Effector CD8-positive, alpha-beta T cell (primary cell): ENCODE data around the gene DYNLRB1.
"Not testable (repeated sequence)": the region's sequence is repeated elsewhere in the genome, so short reads cannot be mapped to it uniquely, and the experiment has no call there.

Source experiments
- DNase-seq: peaks from one replicate; lab custom pipeline; 2025; lab: John Stamatoyannopoulos, UW

The DYNLRB1 gene

DNA sequence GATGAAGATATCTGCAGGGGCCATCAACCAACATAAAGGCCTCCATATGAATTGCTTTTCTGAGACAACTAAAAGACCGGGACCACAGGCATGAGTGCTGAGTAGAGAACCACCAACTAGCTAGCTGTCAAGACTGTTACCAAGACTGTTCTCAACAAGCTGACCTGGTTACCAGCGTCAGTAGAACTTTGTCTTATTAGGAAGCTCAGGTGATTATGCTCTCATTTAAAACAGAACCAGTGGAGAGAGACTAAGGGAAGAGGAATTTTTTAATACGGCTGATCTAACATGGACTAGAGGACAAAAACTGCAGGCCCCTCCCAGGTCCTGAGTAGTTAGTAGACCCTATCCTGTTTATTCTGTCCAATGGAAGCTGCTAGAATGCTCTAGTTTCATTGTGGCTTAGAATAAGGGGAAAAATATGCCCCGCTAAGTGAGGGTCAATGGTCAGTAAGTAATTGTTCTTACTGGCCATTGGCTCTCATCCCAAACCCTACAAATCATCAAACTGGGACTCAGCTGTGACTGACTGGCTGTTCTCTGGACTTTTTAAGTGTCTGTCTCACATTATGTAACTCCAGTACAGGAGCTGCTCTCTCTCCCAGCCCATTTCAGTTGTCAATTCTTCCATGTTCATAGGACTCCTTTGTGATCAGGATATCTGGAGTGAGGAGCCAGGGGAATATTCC is 3.8 kb upstream of the DYNLRB1 start:
- no peak for DNase-seq

DNA sequence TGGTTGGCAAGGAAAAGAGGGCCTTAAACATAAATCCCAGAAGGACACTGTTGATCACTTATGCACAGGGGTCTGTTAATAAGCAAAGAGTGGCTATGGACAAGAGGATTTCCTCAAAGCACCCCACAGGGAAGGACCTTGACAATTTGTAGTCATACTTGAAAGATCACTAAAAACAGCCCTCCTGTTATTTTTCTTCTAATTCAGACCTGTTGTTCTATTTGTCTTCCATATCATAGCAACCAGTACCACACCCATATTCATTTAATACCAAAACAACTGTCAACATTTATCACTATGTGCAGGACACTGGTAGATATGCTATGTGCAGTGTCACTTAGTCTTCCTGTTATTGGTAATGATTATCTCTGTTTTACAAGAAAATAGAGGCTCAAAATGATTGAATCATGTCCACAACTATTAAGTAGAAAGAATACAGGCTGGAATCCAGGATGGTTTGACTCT is 3.2 kb upstream of the DYNLRB1 start:
- no peak for DNase-seq

DNA sequence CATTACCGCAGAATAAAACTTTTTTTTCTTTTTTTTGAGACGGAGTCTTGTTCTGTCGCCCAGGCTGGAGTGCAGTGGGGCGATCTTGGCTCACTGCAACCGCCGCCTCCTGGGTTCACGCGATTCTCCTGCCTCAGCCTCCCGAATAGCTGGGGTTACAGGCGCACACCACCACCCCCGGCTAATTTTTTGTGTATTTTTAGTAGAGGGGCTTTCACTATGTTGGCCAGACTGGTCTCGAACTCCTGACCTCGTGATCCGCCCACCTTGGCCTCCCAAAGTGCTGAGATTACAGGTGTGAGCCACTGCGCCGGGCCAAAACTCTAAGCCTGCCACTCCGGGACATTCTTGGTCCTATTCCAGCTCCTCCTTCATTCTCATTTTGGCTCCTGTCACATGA is 2.2 kb upstream of the DYNLRB1 start:
- not testable (repeated sequence) for DNase-seq

DNA sequence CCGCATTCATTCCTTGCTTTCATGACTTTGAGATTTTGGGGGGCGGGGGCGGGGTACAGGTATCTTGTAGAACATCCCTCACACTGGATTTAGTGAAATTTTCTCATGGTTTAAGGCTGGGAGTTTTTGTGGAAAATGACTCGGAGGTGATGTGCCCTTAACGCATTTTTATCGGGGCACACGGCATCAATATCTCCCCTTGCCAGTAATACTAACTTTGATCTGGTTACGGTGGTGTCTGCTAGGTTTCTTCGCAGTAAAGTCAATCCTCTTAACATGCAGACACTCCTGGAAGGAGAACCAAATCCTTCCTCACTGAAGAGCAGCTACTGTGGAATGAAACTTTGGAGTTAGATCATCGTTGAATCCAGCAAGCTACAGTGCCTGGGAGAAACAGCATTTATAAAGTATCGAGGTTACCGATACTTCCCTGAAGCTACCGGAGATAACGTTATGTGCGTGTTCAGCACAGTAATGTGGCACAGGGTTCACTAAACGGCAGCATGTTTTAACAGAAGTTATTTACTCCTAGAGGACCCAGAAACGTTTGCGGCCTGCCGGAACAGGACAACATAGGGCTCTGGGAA is 1.2 kb upstream of the DYNLRB1 start:
- no peak for DNase-seq

DNA sequence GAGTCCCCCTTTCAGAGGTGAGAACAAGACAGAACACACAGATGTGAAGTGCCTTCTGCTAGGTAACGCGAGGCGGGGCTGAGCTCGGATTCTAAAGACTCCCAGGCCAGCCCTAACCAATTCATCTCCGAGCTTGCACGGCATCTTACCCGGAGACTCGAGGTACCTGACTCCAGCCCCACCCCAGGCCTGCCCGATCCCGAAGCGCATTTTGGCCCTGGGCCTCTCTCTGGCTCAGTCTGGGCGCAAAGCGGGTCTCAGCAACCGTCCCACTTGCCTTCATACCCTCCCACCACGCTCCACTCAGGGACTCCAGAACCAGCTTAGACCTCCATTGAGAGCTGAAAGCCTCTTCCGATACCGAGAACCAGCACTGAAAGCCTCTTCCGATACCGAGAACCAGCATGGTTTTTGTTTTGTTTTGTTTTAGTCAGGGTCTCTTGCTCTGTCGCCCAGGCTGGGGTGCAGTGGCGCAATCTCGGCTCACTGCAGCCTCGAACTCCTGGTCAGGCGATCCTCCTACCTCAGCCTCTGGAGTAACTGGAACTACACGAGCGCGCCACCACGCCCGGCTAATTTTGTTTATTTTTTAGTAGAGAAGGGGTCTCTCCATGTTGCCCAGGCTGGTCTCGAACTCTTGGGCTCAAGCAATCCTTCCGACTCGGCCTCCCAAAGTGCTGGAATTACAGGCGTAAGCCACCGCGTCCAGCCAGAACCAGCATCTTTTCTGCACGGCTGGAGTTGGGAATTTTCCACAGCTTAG is 557 bp upstream of the DYNLRB1 start:
- peak; percentile 50 for DNase-seq

DNA sequence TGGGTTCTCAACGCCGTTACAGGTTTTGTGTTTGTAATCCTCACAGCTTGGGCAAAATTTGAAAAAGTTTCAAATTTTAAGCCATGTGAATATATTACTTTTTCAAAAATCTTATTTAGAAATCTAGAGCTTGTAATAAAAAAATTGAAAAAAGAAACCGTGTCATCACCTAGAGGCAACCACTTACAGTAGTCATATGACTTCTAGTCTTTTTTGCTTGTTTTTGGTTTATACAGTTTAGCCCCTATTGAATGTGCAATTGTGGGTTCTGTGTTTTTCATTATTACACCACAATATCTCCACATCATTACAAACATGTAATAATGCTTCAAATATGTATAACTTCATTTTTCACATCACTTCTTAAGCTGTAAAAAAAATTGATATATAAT is 888 bp downstream of the DYNLRB1 start:
- no peak for DNase-seq

DNA sequence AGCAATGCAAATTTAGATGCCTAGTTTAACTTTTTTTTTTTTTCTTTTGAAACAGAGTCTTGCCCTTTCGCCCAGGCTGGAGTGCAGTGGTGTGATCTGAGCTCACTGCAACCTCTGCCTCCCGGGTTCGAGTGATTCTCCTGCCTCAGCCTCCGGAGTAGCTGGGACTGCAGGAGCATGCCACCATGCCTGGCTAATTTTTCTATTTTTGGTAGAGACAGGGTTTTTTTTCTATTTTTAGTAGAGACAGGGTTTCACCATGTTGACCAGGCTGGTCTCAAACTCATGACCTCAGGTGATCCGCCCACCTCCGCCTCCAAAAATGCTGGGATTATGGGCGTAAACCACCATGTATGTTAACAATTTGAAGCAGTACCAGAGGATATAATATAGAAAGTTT is 2.6 kb downstream of the DYNLRB1 start:
- not testable (repeated sequence) for DNase-seq

DNA sequence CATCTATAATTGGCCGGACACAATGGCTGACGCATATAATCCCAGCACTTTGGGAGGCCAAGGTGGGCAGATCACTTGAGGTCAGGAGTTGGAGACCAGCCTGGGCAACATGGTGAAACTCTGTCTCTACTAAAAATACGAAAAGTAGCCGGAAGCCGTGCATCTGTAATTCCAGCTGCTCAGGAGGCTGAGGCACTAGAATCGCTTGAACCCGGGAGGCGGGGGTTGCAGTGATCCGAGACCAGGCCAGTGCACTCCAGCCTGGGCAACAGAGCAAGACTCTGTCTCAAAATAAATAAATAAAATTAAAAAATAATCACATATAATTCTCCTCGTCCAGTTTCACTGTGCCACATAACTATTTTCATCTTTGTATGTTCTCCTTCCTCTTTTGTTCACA is 3.6 kb downstream of the DYNLRB1 start:
- DNase-seq: not testable (repeated sequence)

DNA sequence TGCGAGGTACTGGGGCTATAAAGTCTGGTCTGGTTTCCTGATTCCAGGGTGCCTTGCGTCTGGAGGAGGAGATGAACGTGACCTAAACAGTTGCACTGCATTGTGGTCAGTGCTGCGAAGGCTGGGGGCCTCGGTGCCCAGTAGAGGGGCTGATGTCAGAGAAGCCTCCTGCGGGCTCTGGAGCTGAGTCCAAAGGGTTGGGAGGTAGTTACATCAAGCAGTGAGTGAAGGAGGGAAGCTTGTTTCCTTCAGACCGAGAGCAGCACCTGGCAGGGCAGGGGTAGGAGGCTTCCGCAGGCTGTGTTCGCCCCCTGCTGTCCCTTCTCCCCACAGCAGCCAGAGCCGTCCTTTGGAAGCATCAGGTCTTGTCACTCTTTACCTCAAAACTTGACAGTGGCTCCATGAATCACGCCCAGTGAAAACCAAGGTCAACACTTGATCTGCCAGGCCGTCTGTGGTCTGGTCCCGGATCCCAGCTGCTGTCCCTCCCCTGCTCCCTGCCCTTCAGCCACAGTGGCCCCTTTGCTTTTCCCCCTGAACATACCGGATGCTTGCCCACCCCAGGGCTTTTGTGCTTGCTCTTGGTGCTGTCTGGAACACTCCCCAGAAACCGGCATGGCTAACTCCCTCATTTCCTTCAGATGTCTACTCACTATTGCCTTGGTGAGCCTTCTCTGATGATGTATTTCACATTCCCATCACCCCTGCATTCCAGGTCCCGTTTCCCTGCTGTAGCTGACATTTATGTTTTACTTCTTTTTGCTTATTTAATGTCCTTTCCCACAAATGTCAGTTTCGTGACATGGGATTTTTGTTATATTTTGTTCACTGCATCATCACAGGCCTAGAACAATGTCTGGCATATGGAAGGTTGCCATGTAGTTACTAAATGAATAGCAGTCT is 7.0 kb downstream of the DYNLRB1 start:
- DNase-seq: peak; percentile 8

DNA sequence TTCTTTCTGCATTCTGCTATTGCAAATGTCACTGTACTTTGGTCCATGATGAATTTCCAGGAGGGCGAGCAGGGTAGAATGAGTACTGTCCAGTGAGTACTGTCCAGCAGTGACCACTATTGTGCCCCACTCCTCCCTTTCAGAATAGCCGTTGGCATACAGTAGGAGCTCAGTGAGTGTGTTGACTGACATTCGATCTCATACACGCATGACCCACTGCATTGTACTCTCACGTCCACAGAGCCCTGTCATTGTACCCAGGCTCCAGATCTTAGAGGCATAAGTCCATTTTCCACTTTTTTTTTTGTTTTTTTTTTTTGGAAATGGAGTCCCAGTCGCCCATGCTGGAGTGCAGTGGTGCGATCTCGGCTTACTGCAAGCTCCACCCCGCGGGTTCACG is 8.2 kb downstream of the DYNLRB1 start:
- DNase-seq: no peak

DNA sequence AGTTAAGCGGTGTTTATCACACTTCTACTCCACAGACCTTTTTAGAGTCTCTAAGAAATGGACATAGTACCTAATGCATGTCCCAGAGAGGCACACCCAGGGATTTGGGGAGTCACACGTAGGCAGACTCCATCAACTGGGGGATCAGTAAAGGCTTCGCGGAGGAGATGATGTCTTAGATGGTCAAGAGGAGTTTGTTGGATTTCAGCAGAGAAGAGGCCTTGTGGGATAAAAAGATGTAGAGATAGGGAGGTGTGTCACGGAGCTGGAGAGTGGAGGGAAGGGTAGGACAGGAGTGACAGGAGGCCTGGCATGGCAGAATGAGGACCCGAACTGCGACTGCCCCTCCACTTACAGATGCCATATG is 9.1 kb downstream of the DYNLRB1 start:
- DNase-seq: no peak

DNA sequence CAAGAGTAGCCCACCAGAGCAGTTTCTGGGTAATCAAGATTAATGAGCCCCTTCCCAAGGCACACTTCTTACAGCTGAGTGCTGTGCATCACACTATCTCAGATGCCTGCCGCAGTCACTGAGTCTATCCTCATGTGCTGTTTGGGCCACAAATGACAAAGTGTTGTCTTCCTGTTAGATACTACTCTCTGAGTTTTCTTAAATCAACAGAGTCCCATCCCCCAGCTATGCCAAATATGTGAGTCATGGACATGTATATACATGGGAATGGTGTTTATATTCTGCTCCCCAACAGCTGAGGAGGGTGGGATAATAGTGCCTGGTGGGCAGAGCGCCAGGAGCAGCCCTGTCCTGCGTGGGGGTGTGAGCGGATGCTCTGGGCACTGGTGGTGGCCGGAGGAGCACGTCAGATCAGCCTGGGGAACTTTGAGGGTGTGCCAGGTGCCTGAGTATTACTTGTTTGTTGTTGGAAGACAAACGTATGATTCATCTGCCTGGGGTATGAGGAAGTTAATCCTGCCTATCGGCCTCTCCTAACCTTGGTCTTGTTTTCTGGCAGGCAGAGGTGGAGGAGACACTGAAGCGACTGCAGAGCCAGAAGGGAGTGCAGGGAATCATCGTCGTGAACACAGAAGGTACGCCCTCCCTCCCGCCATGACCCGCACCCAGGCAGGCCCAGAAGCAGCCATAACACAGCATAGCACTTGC is 9.6 kb downstream of the DYNLRB1 start:
- DNase-seq: no peak

DNA sequence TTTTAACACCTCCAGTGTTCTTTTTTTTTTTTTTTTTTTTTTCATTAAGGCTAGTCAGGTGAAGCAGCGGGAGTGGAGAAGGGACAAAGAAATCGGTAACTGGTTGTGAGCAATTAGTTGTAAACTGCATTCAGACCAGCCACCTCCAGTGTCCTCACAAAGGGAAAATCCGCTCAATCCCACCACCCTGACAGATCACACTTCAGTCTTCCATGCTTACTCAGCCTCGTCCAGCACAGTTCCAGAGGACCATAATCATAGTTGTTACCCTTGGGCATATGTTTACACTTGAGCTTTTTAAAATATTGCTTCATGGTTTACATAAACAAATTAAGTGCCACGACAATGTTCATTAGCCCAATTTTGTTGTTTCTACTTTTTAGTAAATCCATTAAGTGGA is 10.2 kb downstream of the DYNLRB1 start:
- DNase-seq: no peak

DNA sequence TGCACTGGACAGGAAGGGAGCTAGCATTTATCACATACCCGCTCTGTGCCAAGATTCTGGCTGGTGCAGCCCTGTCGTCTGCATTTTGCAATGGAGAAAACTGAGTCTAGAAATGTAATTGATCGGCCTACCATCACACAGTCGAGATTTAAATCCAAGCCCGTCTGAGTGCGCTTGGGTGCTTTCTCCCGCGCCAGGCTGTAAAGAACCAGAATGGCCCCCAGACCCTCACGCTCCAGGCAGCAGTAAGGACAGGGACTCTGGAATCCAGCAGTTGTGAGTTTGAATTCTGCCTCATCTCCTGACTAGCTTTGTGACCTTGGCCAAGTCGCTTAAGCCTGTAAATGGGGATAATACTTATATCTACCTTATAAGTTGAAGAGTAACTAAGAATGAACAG is 10.8 kb downstream of the DYNLRB1 start:
- no peak for DNase-seq

DNA sequence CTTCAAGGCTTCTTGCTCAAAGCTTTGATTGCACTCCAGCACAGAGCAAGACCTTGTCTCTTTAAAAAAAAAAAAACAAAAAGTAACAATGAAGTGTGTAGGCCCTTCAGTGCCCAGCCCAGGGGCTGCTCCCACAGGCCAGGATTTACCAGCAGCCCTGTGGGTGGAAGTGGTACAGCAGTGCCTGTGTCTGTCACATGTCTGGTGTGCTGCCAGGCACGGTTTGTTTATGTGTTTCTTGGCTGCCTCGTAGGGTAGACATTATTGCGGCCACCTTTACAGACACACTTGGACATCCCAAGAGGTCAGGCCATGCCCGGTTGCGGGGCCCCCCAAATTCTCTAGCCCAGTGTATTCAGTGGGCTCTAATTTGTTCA is 12.7 kb downstream of the DYNLRB1 start:
- no peak for DNase-seq

DNA sequence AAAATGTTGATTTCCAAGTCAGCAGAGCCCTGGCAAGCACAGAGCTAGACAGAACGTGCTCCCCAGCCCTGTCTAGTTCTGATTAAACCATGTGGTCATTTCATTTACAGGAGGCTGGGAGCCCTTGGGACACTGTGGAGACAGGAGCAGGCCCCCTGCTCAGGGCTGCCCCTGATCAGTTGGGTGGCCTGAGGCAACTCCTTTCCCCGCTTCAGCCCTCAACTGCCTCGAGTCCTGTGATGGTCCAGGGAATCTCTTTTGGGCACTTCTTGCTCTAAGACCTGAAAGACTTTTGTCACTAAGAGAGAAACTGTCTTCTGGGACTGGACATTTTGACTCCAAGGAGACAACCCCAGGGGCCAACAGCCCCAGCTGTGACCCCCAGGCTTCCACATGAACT is 13.5 kb downstream of the DYNLRB1 start:
- DNase-seq: no peak

DNA sequence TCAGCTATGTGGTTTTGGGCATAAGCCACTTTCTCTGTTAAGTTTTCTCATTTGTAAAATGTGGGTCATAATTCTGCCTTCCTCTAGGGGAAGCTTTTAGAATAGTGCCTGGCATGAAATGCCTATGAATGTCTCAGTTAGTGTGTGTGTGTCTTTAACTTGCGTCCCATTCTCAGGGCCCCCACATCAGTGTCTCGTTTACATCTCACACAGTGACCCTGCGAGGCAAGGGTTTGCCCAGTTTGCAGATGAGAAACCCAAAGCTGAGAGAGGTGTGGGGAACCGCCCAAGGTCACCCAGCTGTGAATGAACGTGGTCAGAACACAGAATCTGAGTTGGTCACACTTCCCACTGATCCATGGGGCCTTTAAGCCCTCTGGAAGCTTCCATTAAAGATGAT is 14.1 kb downstream of the DYNLRB1 start:
- DNase-seq: no peak

DNA sequence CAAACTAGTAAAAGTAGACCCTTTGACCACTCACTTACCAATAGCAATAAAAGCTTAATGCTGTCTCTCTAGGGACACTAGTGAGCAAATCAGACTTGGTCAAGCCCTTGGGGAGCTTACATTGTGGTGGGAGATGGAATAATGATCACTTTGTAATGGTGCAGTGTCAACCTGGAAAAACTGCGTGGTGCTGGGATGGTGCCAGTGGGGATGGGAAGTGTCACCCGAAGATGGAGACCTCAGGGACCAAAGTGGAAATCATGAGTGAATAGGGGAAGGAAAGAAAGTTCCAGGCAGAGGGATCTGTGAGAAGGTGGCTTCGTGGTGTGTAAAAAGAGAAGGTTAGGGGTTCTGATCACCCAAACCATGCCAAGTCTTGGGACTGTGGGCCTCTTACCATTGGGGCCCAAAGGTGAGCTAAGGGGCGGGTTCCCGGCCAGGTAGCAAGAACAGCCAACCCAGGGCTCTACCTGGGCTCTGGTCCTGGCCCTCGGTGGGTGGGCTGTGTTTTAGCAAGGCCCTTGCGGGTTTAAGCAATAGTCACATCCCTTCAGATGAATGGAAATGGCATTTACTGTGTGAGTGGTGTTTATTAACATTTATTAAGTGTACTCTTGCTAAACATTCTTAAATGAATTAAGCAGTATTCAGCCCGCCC is 15.5 kb downstream of the DYNLRB1 start:
- DNase-seq: no peak

DNA sequence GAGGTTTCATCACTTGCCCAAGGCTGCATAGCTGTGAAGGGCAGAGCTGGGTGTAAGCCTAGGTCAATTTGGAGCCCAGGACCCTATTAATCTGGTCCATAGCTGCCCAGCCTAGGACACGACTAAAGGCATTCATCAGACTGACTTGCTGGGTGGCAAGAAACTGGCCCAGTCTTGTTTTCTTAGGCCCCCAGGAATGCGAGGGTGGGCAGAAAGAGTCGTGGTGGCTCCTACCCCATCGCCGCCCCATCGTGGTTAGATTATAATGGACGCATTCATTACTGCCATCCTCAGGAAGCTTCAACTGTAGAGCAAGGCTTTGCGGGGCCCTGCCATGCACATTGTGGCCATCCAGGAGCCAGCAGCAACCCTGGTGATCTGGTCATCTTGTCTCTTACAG is 16.1 kb downstream of the DYNLRB1 start:
- no peak for DNase-seq

DNA sequence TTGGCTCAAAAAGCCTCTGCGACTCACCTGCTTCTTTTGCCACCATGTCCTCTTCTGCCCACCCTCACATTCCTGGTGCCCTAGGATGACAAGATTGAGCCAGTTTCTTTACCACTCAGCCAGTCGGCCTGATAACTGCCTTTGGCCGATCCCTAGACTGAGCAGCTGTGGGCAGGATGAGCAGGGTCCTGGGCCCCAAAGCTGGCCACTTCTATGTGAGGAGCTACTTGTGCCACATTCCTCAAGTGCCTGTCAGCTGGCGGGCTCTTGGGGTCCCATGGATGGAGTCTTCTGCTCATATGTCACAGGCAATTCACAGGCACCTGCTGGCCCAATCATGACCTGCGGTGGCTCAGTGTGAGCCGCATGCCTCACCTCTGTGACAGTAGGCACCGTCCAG is 16.5 kb downstream of the DYNLRB1 start:
- no peak for DNase-seq
